Esophagus muscularis mucosa (tissue), 3 donors: ENCODE measurements around the gene KRT7.

ENCODE experiments used
- CTCF ChIP-seq, 3 experiments: fragments of 200-600 bp in 2 of 3; fragments of 450-650 bp in 1 of 3; sonication (generic) in 2 of 3; IDR thresholded peaks; one replicate each; pipeline ENCODE4 v1.5.1; 2017 to 2019; ENCODE audit warnings: antibody characterized with exemption in 3 of 3, mild to moderate bottlenecking in 2 of 3, moderate library complexity in 1 of 3
- EP300 ChIP-seq: sonication (generic); formaldehyde crosslinking; IDR thresholded peaks from one replicate; pipeline ENCODE4 v1.6.1; 2017; ENCODE audit warnings: antibody characterized with exemption

GRCh38 chr12:52197371-52198231 lies 35.4 kb upstream of the KRT7 start:
- TF ChIP-seq EP300 (no peak), CTCF (IDR thresholded peaks at IDR 0.05) (no peak)
